ENCODE measurements around the gene AKNA.
A peak's percentile ranks its signal among the peaks of the same experiment; 100 is the strongest.

AKNA gene

DNA sequence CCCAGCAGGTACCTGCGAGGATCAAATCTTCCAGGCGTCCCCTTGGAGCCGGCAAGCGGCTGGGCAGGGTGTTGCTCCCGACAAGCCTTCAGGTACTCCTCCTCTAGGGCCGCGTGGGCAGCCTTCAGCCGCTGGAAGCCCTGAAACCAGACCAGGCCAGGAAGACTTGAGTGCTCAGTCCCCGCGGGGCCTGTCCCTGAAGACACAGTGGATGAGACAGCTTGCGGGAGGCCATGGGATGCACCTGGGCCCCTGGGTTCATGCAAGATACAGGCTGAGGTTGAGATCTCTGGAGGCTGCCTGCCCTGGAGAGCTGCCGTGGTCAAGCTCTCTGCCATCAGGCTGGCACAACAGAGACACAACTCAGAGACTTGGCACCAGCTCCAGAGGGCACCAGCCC, 25.4 kb downstream of the AKNA start:
- no peak for DNase-seq (ENCODE audit: low read depth in 2 of 2)

GRCh38 chr9:114361542-114361941, 26.2 kb downstream of the AKNA start:
- no peak for DNase-seq (ENCODE audit: low read depth in 2 of 2)

- no peak for DNase-seq (ENCODE audit: low read depth in 2 of 2)
Observed at GRCh38 chr9:114359801-114360200, 28.0 kb downstream of the AKNA start.

DNA sequence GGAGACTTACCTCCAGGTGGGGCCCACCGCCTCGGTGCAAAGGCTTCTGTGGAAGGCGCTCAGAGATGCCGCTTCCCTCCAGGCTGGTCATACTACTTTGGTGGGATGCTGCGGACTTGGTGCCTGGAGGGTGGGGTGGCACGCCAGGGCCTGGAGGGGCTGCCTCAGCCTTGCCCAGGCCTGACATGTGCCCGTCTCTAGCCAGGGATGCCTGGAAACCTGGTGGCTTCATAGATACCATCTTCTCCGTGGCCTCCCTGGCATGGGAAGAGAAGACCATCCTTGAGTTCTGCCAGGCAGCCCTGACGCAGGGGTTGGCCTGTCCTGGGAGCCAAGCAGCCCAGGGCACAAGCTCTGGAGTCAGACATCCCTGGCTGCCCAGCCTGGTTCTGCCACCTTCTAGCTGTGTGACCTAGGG, 29.9 kb downstream of the AKNA start:
- DNase-seq (ENCODE audit: low read depth in 2 of 2): no peak

GRCh38 chr9:114357360-114357759, 30.4 kb downstream of the AKNA start:
- no peak for DNase-seq (ENCODE audit: low read depth in 2 of 2)

- DNase-seq (ENCODE audit: low read depth in 2 of 2): no peak
Observed at GRCh38 chr9:114356792-114357191, 31.0 kb downstream of the AKNA start.

DNA sequence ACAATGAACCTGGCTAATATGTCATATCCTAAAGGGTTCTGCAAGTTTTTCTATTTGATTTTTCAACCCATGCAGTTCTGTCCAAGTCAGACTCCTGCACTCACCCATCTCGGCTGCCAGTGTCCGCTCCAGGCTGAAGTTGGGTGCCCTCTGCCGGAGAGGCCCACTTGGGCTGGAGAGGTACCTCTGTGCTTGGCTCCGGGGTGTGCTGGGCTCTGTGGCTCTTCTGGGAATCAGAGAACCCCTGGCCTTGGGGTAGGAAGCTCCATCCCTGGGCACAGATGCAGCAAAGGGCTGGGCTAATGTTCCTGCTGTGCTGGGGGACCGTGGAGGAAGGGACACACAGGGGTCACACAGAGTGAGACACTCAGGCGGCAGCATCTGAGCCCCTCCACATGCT, 32.0 kb downstream of the AKNA start:
- DNase-seq (ENCODE audit: low read depth in 2 of 2): no peak

DNA sequence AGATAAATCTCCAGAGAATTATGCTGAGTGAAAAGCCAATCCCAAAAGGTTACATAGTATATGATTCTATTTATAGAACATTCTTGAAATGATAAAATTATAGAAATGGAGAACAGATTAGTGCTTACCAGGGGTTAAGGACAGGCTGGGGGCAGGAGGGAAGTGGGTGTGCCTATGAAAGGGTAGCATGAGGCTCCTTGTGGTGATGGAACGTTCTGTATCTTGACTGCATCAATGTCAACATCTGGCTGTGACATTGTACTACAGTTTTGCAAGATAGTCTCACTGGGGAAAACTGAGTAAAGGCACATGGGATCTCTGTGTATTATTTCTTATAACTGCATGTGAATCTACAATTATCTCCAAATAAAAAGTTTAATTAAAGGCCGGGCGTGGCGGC, 35.9 kb downstream of the AKNA start:
- DNase-seq (ENCODE audit: low read depth in 2 of 2): no peak

GRCh38 chr9:114350636-114351401, 37.0 kb downstream of the AKNA start:
- DNase-seq (ENCODE audit: low read depth in 2 of 2): no peak

DNA sequence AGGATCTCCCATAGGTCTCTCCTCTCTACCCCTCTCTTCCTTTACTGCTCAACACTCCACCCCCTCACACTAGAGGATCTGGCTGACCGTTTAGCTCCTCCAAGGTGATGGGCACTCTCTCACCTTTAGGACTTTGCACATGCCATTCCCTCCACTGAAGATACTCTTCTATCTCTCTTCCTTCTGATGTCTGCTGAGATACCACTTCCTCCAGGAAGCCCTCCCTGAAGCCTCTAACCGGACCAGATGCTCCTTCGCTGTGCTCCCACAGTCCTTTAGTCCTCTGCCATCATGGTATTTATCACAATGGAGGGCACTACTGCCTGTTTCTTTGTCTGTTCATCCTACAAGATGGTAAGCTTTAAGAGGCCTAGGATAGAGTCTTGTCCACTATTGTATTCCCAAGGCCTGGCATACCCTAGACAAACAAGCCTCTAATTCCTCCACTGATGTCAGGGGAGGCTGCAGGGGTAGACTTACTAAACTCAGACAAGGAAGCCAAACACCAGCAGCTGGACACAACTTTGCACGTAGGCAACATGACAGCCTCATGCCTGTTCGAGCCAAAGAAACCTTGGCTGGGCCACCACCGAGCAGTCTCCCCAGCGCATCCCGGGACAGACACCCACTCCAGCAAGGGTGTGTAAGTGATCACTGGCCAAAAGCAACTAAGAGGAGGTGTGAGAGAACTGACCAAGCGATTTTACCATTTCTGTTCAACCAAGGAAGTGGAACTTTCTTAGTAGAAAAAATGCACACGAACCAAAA, 37.9 kb downstream of the AKNA start:
- DNase-seq (ENCODE audit: low read depth in 2 of 2): no peak

- DNase-seq (ENCODE audit: low read depth in 2 of 2): peak; percentile 74 to 87
Observed at GRCh38 chr9:114348906-114349482, 38.8 kb downstream of the AKNA start.

DNA sequence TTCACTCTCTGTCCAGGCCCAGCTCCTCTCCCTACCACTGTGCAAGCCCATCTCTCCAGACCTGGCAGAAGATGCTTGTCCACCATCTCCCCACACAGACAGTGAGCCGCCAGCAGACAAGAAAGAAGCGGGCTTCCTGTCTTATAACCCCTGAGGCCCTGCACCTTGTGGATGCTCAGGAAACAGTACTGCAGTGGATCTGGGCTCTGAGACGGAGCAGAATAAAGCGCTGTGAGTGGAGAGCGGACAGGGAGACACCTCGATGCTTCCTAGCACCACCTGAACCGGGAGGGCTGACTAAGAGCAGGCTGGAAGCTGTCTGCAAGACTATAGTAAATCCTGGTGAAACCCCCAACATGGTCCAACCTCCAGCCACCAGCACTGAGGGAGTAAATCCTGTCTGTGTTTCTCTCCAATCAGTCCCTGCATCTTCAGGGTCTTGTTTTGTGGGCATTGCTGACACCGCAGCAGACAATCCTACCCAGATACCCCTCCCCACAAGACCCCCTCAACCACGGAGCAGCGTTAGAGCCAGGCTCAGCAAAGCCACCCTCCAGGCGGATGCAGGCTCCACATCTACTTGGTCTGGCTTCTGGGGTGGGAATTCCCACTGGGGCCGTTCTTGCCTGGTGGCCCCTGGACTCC, 39.4 kb downstream of the AKNA start:
- no peak for DNase-seq (ENCODE audit: low read depth in 2 of 2)

GRCh38 chr9:114347675-114348074, 40.1 kb downstream of the AKNA start:
- DNase-seq (ENCODE audit: low read depth in 2 of 2): no peak

- DNase-seq (ENCODE audit: low read depth in 2 of 2): no peak
Observed at GRCh38 chr9:114346146-114346545, 41.6 kb downstream of the AKNA start.

DNA sequence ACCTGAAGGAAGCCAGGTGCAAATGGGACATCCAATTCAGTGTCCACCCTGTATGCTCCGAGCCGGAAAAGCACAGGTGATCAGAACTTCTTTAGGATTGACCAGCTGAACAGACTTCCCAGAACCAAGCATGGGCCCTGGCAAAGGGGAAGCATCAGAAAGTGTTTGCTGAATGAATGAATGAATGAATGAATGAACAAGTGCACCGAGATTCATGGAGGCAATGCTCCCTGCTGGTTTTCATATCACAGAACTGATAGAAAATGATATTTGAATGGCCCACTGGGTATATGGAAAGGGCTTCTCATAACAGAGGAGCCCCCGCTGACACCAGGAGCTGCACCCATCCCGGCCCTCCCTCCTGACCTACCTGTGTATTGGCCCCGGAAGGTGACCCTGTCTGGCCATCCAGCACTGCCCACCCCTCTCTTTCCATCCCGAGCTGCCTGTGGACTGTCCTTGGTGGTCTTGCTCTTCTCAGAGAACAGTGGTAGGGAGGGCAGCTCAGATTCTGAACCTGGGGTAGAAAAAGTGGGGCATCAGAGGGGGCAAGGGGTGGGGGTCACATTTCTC, 42.2 kb downstream of the AKNA start:
- DNase-seq (ENCODE audit: low read depth in 2 of 2): no peak

GRCh38 chr9:114344692-114345091, 43.1 kb downstream of the AKNA start:
- no peak for DNase-seq (ENCODE audit: low read depth in 2 of 2)

DNA sequence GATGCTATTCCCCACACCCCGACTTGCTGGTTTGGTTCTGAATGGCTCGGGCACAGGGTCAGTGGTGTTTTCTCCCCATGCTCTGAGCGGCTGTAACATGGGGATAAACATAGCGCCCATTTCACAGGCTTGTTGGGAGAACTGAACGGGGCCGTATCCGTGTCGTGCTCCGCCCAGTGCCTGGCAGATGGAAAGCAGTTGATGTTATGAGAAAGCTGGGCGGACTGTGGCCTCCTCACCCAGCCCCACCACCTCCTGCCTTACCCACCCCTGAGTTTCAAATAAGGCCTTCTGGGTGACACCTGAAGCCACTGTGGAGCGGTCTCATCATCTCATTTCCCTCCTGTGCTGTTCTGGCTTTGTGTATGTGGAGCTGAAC, 43.6 kb downstream of the AKNA start:
- no peak for DNase-seq (ENCODE audit: low read depth in 2 of 2)

GRCh38 chr9:114343471-114344187, 44.2 kb downstream of the AKNA start:
- DNase-seq (ENCODE audit: low read depth in 2 of 2): no peak

- DNase-seq (ENCODE audit: low read depth in 2 of 2): no peak
Observed at GRCh38 chr9:114342755-114343440, 44.9 kb downstream of the AKNA start.

- no peak for DNase-seq (ENCODE audit: low read depth in 2 of 2)
Observed at GRCh38 chr9:114341991-114342390, 45.8 kb downstream of the AKNA start.

Data from stimulated activated CD4-positive, alpha-beta T cell treated with anti-CD3 and anti-CD28 coated beads, Interleukin-12 subunit alpha, Interleukin-12 subunit beta, amount 100 ng/mL, for 24 hours (primary cell).